Sigmoid colon (tissue), 4 donors: Measurements from ENCODE around the gene POLR1A.

Experiments used
- POLR2AphosphoS5 ChIP-seq, 4 donors: sonication (generic); formaldehyde crosslinking; IDR thresholded peaks; one replicate each; pipeline ENCODE4 v1.6.1; 2017; ENCODE audit warnings: antibody characterized with exemption in 4 of 4
- TF ChIP-seq, protein P1 (sequence below), 4 experiments: fragments of 450-650 bp in 3 of 4; fragments of 200-600 bp in 1 of 4; IDR thresholded peaks; one replicate each; pipeline ENCODE4 v1.5.1; 2016 to 2019; ENCODE audit warnings: antibody characterized with exemption in 4 of 4, mild to moderate bottlenecking in 3 of 4, moderate library complexity in 2 of 4

GRCh38 chr2:86107031-86107430 is 1.3 kb upstream of the POLR1A start:
- TF ChIP-seq POLR2AphosphoS5 (IDR thresholded peaks at IDR 0.05) = no peak
- TF ChIP-seq, protein P1, sequence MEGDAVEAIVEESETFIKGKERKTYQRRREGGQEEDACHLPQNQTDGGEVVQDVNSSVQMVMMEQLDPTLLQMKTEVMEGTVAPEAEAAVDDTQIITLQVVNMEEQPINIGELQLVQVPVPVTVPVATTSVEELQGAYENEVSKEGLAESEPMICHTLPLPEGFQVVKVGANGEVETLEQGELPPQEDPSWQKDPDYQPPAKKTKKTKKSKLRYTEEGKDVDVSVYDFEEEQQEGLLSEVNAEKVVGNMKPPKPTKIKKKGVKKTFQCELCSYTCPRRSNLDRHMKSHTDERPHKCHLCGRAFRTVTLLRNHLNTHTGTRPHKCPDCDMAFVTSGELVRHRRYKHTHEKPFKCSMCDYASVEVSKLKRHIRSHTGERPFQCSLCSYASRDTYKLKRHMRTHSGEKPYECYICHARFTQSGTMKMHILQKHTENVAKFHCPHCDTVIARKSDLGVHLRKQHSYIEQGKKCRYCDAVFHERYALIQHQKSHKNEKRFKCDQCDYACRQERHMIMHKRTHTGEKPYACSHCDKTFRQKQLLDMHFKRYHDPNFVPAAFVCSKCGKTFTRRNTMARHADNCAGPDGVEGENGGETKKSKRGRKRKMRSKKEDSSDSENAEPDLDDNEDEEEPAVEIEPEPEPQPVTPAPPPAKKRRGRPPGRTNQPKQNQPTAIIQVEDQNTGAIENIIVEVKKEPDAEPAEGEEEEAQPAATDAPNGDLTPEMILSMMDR (IDR thresholded peaks at IDR 0.05) = no peak
